ENCODE measurements around the gene PLRG1. TPM values are rescaled to one million over a fixed set of nuclear protein-coding genes. Genes with fewer than 3 reads are reported as not detected.

Gene PLRG1
- total RNA-seq, 4 donors from 2014 or later = 47.1 to 60.5 (median 49.2) TPM

- no peak for TF ChIP-seq POLR2A (IDR thresholded peaks at IDR 0.05)
- no peak for TF ChIP-seq CTCF (IDR thresholded peaks at IDR 0.05)
- Histone ChIP-seq H3K4me3 (no peak overlapping the region), H3K4me1 (peaks cover 0 to 24% (median 0%) of the 10 kb centered on the region in 3 donors), H3K36me3 (no peaks in the 10 kb centered on the region), H3K9me3 (no peaks in the 10 kb centered on the region), H3K27ac (peak overlapping the region; percentile 49 to 78 (median 63)), H3K27me3 (no peaks in the 10 kb centered on the region)
- intact Hi-C loops (cut with DNase I) = no loop called here
- WGBS, 2 donors = 28 to 47% methylated on average over 4 of the region's 4 CpGs
- no peak for DNase-seq
Observed at GRCh38 chr4:154529728-154530519, 20.3 kb downstream of the PLRG1 start.

GRCh38 chr4:154528869-154529268 is 21.3 kb downstream of the PLRG1 start:
- no peaks in the 10 kb centered on the region for H3K9me3 ChIP-seq
- H3K27ac ChIP-seq = peak overlapping the region in 3 of 4 donors; percentile 53 to 78 (median 73)
- WGBS, 2 donors = 36 to 43% methylated on average over 2 of the region's 2 CpGs
- no peak for DNase-seq
- H3K4me1 ChIP-seq = peaks cover 0 to 24% (median 0%) of the 10 kb centered on the region in 3 donors
- TF ChIP-seq POLR2A (IDR thresholded peaks at IDR 0.05) (no peak), CTCF (IDR thresholded peaks at IDR 0.05) (no peak)
- intact Hi-C loops (cut with DNase I) = no loop called here
- H3K4me3 ChIP-seq = no peak overlapping the region
- H3K36me3 ChIP-seq = no peaks in the 10 kb centered on the region
- peaks cover 0 to 2% (median 0%) of the 10 kb centered on the region in 4 donors for H3K27me3 ChIP-seq

- WGBS, 2 donors = 80% methylated on average over 4 of the region's 4 CpGs
- peaks cover 0 to 7% (median 0%) of the 10 kb centered on the region in 4 donors for H3K27me3 ChIP-seq
Observed at GRCh38 chr4:154527308-154527707, 22.9 kb downstream of the PLRG1 start.

GRCh38 chr4:154526151-154526550 is 24.0 kb downstream of the PLRG1 start:
- 14 to 16% methylated on average over 2 of the region's 2 CpGs for WGBS, 2 donors
- TF ChIP-seq POLR2A (IDR thresholded peaks at IDR 0.05) (no peak), CTCF (IDR thresholded peaks at IDR 0.05) (no peak)

More at GRCh38 chr4:154527308-154527707, 22.9 kb downstream of the PLRG1 start:
- Histone ChIP-seq H3K4me1 (peaks cover 0 to 24% (median 0%) of the 10 kb centered on the region in 3 donors), H3K27ac (no peak overlapping the region), H3K36me3 (no peaks in the 10 kb centered on the region), H3K4me3 (no peak overlapping the region), H3K9me3 (no peaks in the 10 kb centered on the region)
- no peak for DNase-seq
- intact Hi-C loops (cut with DNase I) = no loop called here
- TF ChIP-seq CTCF (IDR thresholded peaks at IDR 0.05) (no peak), POLR2A (IDR thresholded peaks at IDR 0.05) (no peak)

GRCh38 chr4:154521607-154522006 is 28.6 kb downstream of the PLRG1 start:
- DNase-seq = no peak
- TF ChIP-seq POLR2A (IDR thresholded peaks at IDR 0.05) (no peak), CTCF (IDR thresholded peaks at IDR 0.05) (no peak)
- intact Hi-C loops (cut with DNase I) = no loop called here
- no peaks in the 10 kb centered on the region for H3K36me3 ChIP-seq
- H3K27ac ChIP-seq = no peak overlapping the region
- no peaks in the 10 kb centered on the region for H3K4me1 ChIP-seq
- no peak overlapping the region for H3K4me3 ChIP-seq
- H3K27me3 ChIP-seq = peaks cover 0 to 7% (median 0%) of the 10 kb centered on the region in 4 donors
- no peaks in the 10 kb centered on the region for H3K9me3 ChIP-seq

More at GRCh38 chr4:154526151-154526550, 24.0 kb downstream of the PLRG1 start:
- Histone ChIP-seq H3K27ac (no peak overlapping the region), H3K27me3 (peaks cover 0 to 7% (median 0%) of the 10 kb centered on the region in 4 donors), H3K9me3 (no peaks in the 10 kb centered on the region), H3K4me3 (no peak overlapping the region), H3K4me1 (peaks cover 0 to 24% (median 0%) of the 10 kb centered on the region in 3 donors), H3K36me3 (no peaks in the 10 kb centered on the region)
- DNase-seq = no peak
- intact Hi-C loops (cut with DNase I) = no loop called here

All from esophagus squamous epithelium (tissue), 5 donors.